BJ (cell line): ENCODE data around the gene ROS1. TPM values are rescaled to one million over a fixed set of nuclear protein-coding genes. Genes with fewer than 3 reads are reported as not detected.
"Not testable (repeated sequence)": the region's sequence is repeated elsewhere in the genome, so short reads cannot be mapped to it uniquely, and the experiment has no call there.

Experiments used
- CTCF ChIA-PET: fragments of 350-600 bp; formaldehyde crosslinking; extraction: SDS; loops from one replicate; lab custom pipeline; 2021; ENCODE audit warnings: antibody characterized with exemption, inconsistent platforms; lab: Yijun Ruan, JAX
- POLR2A ChIA-PET: fragments of 300-600 bp; sonication (Branson Sonifier 250); formaldehyde crosslinking; extraction: SDS; loops from one replicate; lab custom pipeline; 2021; ENCODE audit warnings: antibody characterized with exemption; lab: Charles Lee
- DNase-seq: peaks from one replicate; pipeline ENCODE4 v3.0.0-alpha.2; 2011; ENCODE audit warnings: low read depth
- H3K27me3 ChIP-seq: 2 replicates; pipeline ENCODE4 v1.6.0; 2011; ENCODE audit warnings: low read length; ENCODE audit not compliant: control insufficient read depth, insufficient read depth
- H3K36me3 ChIP-seq: 2 replicates; pipeline ENCODE4 v1.5.1; 2011; ENCODE audit warnings: low read length; ENCODE audit not compliant: control insufficient read depth, insufficient read depth
- H3K4me3 ChIP-seq: 2 replicates; pipeline ENCODE4 v1.5.1; 2011; ENCODE audit warnings: low read depth, mild to moderate bottlenecking, control low read depth, low read length
- CTCF ChIP-seq: IDR thresholded peaks from 2 replicates; pipeline ENCODE4 v1.5.1; 2011; ENCODE audit warnings: low read depth, mild to moderate bottlenecking, control low read depth, inconsistent platforms, low read length, moderate library complexity; ENCODE audit not compliant: insufficient read depth
- polyA plus RNA-seq: library from polyadenylated mRNA; depleted of rRNA; stranded (reverse); fragments of >200 nt; gene quantifications from 2 replicates; pipeline ENCODE4 v1.2.3, GENCODE V29; 2011

ROS1 gene
- polyA plus RNA-seq, 1 experiment: 0.16 TPM

- POLR2A ChIA-PET: no interaction called here
Observed at GRCh38 chr6:117373211-117373813, 52.4 kb downstream of the ROS1 start.

GRCh38 chr6:117372289-117372688, 53.5 kb downstream of the ROS1 start:
- CTCF ChIA-PET: interaction anchor here (1.1 to 2.7 kb wide), 4 partner anchors 14 to 27 kb away, joined by 3 to 6 read pairs (median 4); no protein-coding TSS in a partner anchor
- DNase-seq, H3K27me3 ChIP-seq, POLR2A ChIA-PET, H3K4me3 ChIP-seq, H3K36me3 ChIP-seq: not testable (repeated sequence)

More at GRCh38 chr6:117373211-117373813, 52.4 kb downstream of the ROS1 start:
- no peak for DNase-seq
- Histone ChIP-seq H3K27me3 (no peaks in the 10 kb centered on the region), H3K4me3 (no peak overlapping the region), H3K36me3 (no peaks in the 10 kb centered on the region)
- TF ChIP-seq CTCF: no peak
- CTCF ChIA-PET: interaction anchor here (1.6 to 2.7 kb wide), 3 partner anchors 15 to 26 kb away, joined by 3 to 6 read pairs (median 5); no protein-coding TSS in a partner anchor

GRCh38 chr6:117371492-117371891, 54.2 kb downstream of the ROS1 start:
- ChIA-PET POLR2A (no interaction called here), CTCF (interaction anchor here (1.1 to 2.7 kb wide), 2 partner anchors 19 to 28 kb away, joined by 4 to 6 read pairs; no protein-coding TSS in a partner anchor)
- Histone ChIP-seq H3K4me3 (no peak overlapping the region), H3K27me3 (no peaks in the 10 kb centered on the region), H3K36me3 (no peaks in the 10 kb centered on the region)
- DNase-seq: no peak
- no peak for TF ChIP-seq CTCF

GRCh38 chr6:117359581-117359980, 66.2 kb downstream of the ROS1 start:
- TF ChIP-seq CTCF: no peak
- no peaks in the 10 kb centered on the region for H3K27me3 ChIP-seq
- H3K4me3 ChIP-seq: no peak overlapping the region
- POLR2A ChIA-PET: no interaction called here
- H3K36me3 ChIP-seq: no peaks in the 10 kb centered on the region
- no peak for DNase-seq
- CTCF ChIA-PET: no interaction called here

- H3K36me3 ChIP-seq: no peaks in the 10 kb centered on the region
- no peak overlapping the region for H3K4me3 ChIP-seq
- no peaks in the 10 kb centered on the region for H3K27me3 ChIP-seq
- no peak for TF ChIP-seq CTCF
- POLR2A ChIA-PET: no interaction called here
- CTCF ChIA-PET: interaction anchor here (4.9 kb wide), 1 partner anchor 94 kb away, joined by 26 read pairs; no protein-coding TSS in a partner anchor
- no peak for DNase-seq
Observed at GRCh38 chr6:117354671-117355070, 71.1 kb downstream of the ROS1 start.
